ENCODE data around the gene GBP4.

GRCh38 chr1:89213347-89213746 is 14.6 kb upstream of the GBP4 start:
- TF ChIP-seq CTCF (tag by site-specific recombination; IDR thresholded peaks at IDR 0.05) (no peak), ZBTB1 (tag by site-specific recombination; IDR thresholded peaks at IDR 0.05) (no peak), ZBTB20 (tag by site-specific recombination; IDR thresholded peaks at IDR 0.05) (no peak), ZNF596 (tag by site-specific recombination; IDR thresholded peaks at IDR 0.05) (no peak), ZNF654 (tag by site-specific recombination; IDR thresholded peaks at IDR 0.05; ENCODE audit: low read depth) (no peak), ZNF513 (tag by site-specific recombination; IDR thresholded peaks at IDR 0.05) (no peak), ZSCAN4 (tag by site-specific recombination; IDR thresholded peaks at IDR 0.05) (no peak), ZBTB7A (tag by site-specific recombination; IDR thresholded peaks at IDR 0.05; ENCODE audit: low read depth) (no peak), HOXD13 (CRISPR knock-in tag; IDR thresholded peaks at IDR 0.05; ENCODE audit: borderline replicate concordance) (no peak), ZNF830 (tag by site-specific recombination; IDR thresholded peaks at IDR 0.05; ENCODE audit: low read depth) (no peak), ZSCAN16 (tag by site-specific recombination; IDR thresholded peaks at IDR 0.05) (no peak), KLF1 (tag by site-specific recombination; IDR thresholded peaks at IDR 0.05) (no peak), ATF2 (tag by site-specific recombination; IDR thresholded peaks at IDR 0.05; ENCODE audit: low read depth) (no peak)
